Prostate gland (tissue), 2 donors: ENCODE data around the gene FRMD4A. TPM values are rescaled to one million over a fixed set of nuclear protein-coding genes. Genes with fewer than 3 reads are reported as not detected.

Experiments
- DNase-seq: peaks from one replicate; pipeline ENCODE4 v3.0.0-alpha.2; 2019; ENCODE audit warnings: low spot score
- H3K27ac ChIP-seq, 2 donors: fragments of 200-600 bp; sonication (generic); 2 replicates each; pipeline ENCODE4 v1.5.1; 2017 to 2019
- H3K27me3 ChIP-seq: fragments of 200-600 bp; sonication (generic); replicated peaks from 2 replicates; pipeline ENCODE4 v1.5.1; 2019; ENCODE audit not compliant: insufficient read depth
- H3K36me3 ChIP-seq, 2 donors: fragments of 200-600 bp; sonication (generic); 1 replicate in 1 of 2; 2 replicates in 1 of 2; pipeline versions ENCODE4 v1.5.1 to v1.8.1; 2017 to 2019
- H3K4me1 ChIP-seq: fragments of 200-600 bp; sonication (generic); replicated peaks from 2 replicates; pipeline ENCODE4 v1.5.1; 2019
- H3K4me3 ChIP-seq, 2 donors: fragments of 200-600 bp; sonication (generic); 2 replicates each; pipeline ENCODE4 v1.5.1; 2017 to 2019
- H3K9me3 ChIP-seq: fragments of 200-600 bp; sonication (generic); 2 replicates; pipeline ENCODE4 v1.5.1; 2017
- CTCF ChIP-seq, 4 experiments: fragments of 200-600 bp in 2 of 4; fragments of 450-650 bp in 2 of 4; sonication (generic) in 2 of 4; IDR thresholded peaks; 1 replicate in 3 of 4; 2 replicates in 1 of 4; pipeline ENCODE4 v1.5.1; 2016 to 2019; ENCODE audit warnings: antibody characterized with exemption in 4 of 4, mild to moderate bottlenecking in 2 of 4, moderate library complexity in 2 of 4
- POLR2A ChIP-seq: fragments of 450-650 bp; IDR thresholded peaks from one replicate; pipeline ENCODE4 v1.6.1; 2016; ENCODE audit warnings: antibody characterized with exemption, mild to moderate bottlenecking
- POLR2AphosphoS5 ChIP-seq: sonication (generic); formaldehyde crosslinking; IDR thresholded peaks from one replicate; pipeline ENCODE4 v1.6.1; 2017; ENCODE audit warnings: antibody characterized with exemption
- WGBS: methylation state at CpG from one replicate; pipeline ENCODE4 v1.1.5; 2018; 5-methylcytosine and 5-hydroxymethylcytosine counted together
- intact Hi-C: fragments of 100-400 bp; cut with DNase I; formaldehyde crosslinking; loops from one replicate; pipeline ENCODE4 v1.14.2; 2022
- total RNA-seq, 2 donors: library from RNA; depleted of rRNA; stranded (reverse); fragments of >200 nt; gene quantifications; one replicate each; pipeline ENCODE4 v1.1.0, GENCODE V29; 2016

Gene FRMD4A
- total RNA-seq, 2 donors from 2014 or later, result 38.0 to 53.2 TPM

GRCh38 chr10:13631594-13631993, 699.1 kb downstream of the FRMD4A start:
- DNase-seq, result no peak
- H3K27ac ChIP-seq, result no peak overlapping the region
- TF ChIP-seq CTCF (IDR thresholded peaks at IDR 0.05) (no peak), POLR2AphosphoS5 (no peak), POLR2A (no peak)
- 92% methylated on average over 6 of the region's 6 CpGs for WGBS
- no peaks in the 10 kb centered on the region for H3K36me3 ChIP-seq
- H3K9me3 ChIP-seq, result no peaks in the 10 kb centered on the region
- intact Hi-C loops, result no loop called here
- no peaks in the 10 kb centered on the region for H3K27me3 ChIP-seq
- no peak overlapping the region for H3K4me3 ChIP-seq
- no peaks in the 10 kb centered on the region for H3K4me1 ChIP-seq

- no peak overlapping the region for H3K27ac ChIP-seq
- intact Hi-C loops, result no loop called here
Observed at GRCh38 chr10:13630231-13630630, 700.5 kb downstream of the FRMD4A start.

GRCh38 chr10:13629116-13629515, 701.6 kb downstream of the FRMD4A start:
- no peaks in the 10 kb centered on the region for H3K27me3 ChIP-seq
- H3K4me3 ChIP-seq, result no peak overlapping the region
- TF ChIP-seq POLR2AphosphoS5 (peak; percentile 43), POLR2A (no peak)
- no peaks in the 10 kb centered on the region for H3K4me1 ChIP-seq
- no peaks in the 10 kb centered on the region for H3K36me3 ChIP-seq
- WGBS, result 21% methylated on average over 2 of the region's 2 CpGs
- intact Hi-C loops, result no loop called here
- H3K9me3 ChIP-seq, result no peaks in the 10 kb centered on the region
- no peak for DNase-seq
- H3K27ac ChIP-seq, result no peak overlapping the region

More at GRCh38 chr10:13630231-13630630, 700.5 kb downstream of the FRMD4A start:
- no peaks in the 10 kb centered on the region for H3K27me3 ChIP-seq
- no peaks in the 10 kb centered on the region for H3K36me3 ChIP-seq
- TF ChIP-seq CTCF (IDR thresholded peaks at IDR 0.05), result no peak
- TF ChIP-seq POLR2A, result no peak
- no peak for TF ChIP-seq POLR2AphosphoS5
- no peak overlapping the region for H3K4me3 ChIP-seq
- no peak for DNase-seq
- H3K4me1 ChIP-seq, result no peaks in the 10 kb centered on the region
- no peaks in the 10 kb centered on the region for H3K9me3 ChIP-seq

GRCh38 chr10:13628661-13629060, 702.1 kb downstream of the FRMD4A start:
- no peak overlapping the region for H3K27ac ChIP-seq
- intact Hi-C loops, result no loop called here

GRCh38 chr10:13627459-13628310, 703.0 kb downstream of the FRMD4A start:
- Histone ChIP-seq H3K4me3 (no peak overlapping the region), H3K9me3 (no peaks in the 10 kb centered on the region), H3K27me3 (no peaks in the 10 kb centered on the region), H3K4me1 (no peaks in the 10 kb centered on the region), H3K27ac (no peak overlapping the region), H3K36me3 (no peaks in the 10 kb centered on the region)
- 94% methylated on average over 7 of the region's 7 CpGs for WGBS
- no peak for TF ChIP-seq CTCF (IDR thresholded peaks at IDR 0.05)
- no peak for TF ChIP-seq POLR2AphosphoS5
- TF ChIP-seq POLR2A, result no peak
- no peak for DNase-seq
- intact Hi-C loops, result no loop called here

More at GRCh38 chr10:13628661-13629060, 702.1 kb downstream of the FRMD4A start:
- DNase-seq, result no peak
- H3K4me3 ChIP-seq, result no peak overlapping the region
- no peaks in the 10 kb centered on the region for H3K9me3 ChIP-seq
- H3K27me3 ChIP-seq, result no peaks in the 10 kb centered on the region
- 35% methylated on average over 7 of the region's 7 CpGs for WGBS
- H3K4me1 ChIP-seq, result no peaks in the 10 kb centered on the region
- TF ChIP-seq POLR2AphosphoS5, result no peak
- TF ChIP-seq CTCF (IDR thresholded peaks at IDR 0.05), result no peak
- TF ChIP-seq POLR2A, result no peak
- no peaks in the 10 kb centered on the region for H3K36me3 ChIP-seq
